NCI-H526 (cell line): Measurements from ENCODE around the gene MARK3.
"Not testable (repeated sequence)": the region's sequence is repeated elsewhere in the genome, so short reads cannot be mapped to it uniquely, and the experiment has no call there.

Experiments used
- DNase-seq, 2 experiments: peaks; one replicate each; lab custom pipeline; 2025; lab: John Stamatoyannopoulos, UW

MARK3 gene

DNA sequence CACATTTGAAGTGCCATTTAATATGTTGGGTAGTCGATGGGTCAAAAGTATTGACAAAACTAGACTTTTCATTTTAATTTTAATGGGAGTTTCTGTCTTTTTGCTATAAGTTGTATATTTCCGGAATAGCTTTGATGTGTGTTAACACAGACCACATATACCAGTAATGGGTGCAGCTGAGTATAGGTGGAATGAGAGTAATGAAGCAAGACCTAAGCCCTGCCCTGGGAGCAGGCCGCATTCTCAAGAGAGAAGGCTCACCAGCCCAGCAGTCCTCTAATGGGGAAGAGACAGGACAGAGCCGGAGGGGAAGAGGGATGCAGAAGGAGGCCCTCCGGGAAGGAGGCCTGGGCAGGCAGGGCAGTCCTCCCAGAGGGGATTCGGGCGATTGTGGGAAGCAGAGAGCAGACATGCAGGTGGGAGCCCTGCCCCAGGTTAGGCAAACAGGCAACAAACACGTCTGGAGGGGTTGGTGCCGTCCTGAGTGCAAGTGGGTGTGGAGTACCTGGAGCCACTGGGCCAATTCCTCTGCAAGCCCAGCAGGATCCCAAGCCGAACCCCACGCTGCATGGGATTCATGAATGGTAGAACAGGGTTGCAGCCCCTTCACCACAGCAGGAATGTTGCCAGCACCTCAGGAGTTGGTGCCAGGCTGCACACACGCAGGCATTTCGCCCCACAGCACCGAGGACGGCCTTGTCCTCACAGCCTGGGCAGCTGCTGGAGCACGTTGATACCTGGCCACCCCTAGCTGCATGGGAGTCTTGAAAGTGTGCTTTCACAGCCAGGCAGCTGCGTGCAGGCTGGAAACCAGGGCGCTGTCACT, 129.6 kb downstream of the MARK3 start:
- no peak for DNase-seq

DNA sequence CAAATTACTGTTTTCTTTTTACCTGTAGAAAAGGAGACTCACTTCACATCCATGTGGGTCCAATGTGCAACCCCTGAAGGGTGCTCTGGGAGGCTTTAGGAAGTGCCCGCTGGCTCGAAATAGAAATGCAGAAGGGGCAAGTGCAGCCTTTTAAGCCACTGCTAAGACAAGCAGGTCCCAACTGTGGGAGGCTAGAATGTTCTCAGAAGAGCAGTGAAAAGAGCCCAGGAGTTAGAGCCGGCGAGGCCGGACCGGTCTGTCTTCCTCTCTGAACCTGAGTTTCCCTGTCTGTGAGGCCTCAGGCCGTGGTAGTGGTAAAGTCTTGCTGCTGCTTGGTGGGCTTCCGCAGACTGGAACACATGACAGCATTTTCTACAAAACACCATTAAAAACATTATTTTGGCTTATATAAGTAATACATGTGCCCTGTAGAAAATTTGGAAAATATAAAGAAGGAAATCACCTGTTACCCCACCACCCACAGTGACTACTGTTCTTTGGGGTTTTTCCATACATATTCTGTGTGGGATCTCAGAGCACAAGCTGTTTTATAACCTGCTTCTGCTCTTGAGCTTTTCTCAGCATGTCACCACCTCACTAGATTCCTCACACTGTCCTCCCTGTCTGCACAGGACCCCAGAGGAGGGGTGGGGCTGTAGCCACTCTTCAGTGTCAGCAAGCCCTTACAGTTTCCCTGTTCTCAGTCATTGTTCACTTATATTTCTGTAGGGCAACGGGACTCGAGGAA, 131.4 kb downstream of the MARK3 start:
- no peak for DNase-seq

DNA sequence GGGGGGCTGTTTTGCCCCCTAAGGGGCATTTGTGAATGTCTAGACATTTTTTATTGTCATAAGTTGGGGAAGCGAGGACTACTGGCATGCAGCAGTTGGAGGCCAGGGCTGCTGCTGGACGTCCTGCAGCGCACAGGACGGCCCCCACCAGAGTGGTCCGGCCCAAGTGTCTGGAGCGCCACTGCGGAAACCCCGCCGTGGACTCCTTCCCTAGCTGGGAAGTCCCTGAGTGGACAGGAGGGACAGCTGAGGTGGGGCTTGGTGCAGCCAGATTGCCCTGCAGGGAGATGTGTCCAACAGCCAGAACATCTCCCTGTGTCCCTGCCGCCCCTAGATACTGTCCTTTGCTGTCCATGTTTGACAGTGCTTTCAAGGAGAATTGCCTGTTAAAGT, 132.0 kb downstream of the MARK3 start:
- no peak for DNase-seq

DNA sequence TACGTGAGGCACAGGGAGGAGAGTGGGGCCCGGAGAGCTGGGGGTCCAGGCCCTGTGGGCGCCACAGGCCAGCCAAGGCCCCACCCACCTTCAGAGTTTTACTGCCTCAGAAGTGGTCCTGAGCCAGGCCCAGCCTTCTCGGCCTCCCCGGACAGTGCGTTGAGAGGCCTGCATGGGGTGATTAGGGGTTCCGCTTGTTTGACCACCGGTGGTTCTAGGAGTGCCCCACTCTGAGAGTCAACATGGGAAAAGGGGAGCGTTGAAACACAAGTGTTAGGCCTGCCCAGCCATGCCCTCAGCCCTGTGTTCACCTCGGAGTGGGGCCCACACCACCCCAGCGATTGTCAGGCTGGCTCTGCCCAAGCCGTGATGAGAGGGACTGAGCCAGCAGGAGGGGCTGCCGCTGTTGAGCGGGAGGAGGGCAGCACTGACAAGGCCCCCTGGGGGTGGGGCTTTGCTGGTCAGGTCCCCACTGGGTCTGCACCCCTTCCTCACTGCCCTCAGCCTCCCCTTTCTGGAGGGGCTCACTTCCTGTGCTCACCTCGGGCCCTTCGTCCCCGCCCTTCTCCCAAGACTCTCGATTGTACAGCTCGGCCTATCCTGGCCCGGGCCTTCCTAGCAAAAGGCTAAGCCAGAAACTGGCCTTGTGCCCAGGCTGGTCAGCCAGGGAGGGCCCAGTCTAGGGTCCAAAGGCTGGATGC, 132.7 kb downstream of the MARK3 start:
- DNase-seq, result no peak

DNA sequence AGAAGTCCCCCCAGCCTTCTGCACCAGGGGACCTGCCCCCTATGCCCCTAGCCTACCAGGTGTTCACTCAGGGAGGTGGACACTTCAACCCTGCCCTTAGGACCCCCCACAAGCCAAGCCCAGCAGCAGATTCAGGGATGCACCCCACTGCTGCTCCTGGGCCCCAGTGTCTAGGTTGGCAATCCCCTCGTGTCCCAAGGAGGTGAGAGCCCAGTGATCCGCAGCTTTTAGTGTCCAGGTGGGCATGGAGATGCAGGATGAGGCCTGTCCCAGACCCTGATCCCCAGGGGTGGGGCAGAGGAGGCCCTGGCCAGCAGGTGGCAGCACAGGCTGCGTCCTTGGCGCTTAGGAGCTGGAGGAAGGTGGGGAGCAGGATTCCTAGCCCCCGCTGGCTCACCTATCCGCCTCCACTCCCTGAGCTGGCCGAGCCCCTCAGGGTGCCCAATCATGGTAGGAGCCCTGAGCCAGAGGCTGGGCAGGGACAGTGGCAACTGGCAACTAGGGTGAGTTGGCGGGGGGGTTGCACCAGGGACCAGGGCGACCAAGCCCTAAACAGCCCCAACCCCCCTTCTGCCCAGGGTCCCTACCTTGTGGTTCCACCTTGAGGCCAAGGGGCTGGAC, 133.3 kb downstream of the MARK3 start:
- DNase-seq, result peak in 1 of 2 experiments; percentile 80

DNA sequence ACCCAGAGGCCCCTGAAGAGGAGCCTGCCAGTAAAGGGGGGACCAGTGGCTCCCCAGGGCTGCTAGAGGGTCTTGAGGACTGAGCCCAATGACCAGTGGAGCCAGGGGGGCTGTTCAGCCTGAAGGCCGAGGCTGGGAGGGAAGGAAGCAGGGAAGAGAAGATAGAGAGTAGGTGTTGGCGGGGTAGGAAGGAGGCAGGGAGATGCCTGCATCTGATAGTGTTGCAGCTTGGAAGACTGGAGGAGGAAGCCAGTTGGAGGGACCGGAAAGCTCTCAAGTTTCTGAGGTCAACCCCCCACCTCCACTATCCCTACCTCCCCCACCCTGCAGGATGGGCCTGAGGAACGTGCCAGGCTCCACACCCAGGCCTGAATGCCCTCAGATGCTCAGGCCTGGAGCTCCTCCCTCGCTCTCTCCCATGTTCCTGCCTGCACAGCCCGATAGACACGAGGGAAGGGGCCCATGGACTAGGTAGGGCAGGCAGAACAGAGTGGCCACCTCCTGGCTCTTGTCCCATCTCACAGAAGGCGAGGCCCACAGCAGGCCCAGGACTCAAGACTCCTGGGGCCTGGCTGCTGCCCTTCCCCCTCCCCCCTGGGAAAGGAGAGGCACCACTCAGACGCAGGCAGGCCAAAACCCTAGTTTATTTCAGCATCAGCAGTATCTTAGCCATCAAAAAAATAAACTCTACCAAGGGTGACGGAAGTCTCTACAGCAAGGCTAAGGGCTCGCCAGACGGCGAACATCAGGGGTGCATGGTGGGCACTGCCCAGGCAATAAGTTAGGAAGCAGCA, 134.0 kb downstream of the MARK3 start:
- no peak for DNase-seq

DNA sequence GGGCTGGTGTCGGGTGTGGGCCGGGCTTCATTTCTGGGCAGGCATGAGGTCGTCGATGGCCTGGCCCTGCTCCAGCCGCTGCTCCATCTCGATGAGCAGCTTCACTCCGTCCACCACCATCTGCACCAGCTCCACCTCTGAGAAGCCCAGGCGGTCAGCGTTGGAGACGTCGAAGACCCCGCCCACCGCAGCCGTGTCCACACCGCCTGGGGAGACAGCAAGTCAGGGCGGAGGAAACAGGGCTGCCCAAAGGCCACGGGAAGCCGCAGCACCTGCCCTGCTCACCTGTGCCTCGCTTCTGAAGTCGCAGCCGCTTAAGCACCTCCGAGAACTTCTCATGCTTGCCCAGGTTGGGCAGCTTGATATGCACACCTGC, 134.6 kb downstream of the MARK3 start:
- DNase-seq, result peak in 1 of 2 experiments; percentile 24

DNA sequence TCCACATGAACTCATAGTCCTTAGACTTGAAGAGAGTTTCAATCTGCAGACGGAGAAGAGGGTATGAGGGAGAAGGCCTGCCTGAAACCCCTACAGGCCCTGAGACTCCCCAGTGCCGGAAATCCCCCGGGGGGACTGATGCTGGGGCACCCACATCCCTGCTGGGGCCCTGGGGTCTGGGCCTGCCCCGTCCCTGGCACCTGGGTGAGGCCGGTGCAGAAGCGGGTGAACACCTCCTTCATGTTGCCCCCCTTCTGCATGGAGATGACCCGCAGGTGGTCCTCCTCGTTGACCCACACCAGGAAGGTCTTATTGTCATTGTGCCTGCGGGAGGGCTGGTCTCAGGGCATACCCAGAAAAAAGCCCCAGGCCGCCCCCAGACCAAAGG, 135.0 kb downstream of the MARK3 start:
- DNase-seq, result no peak

DNA sequence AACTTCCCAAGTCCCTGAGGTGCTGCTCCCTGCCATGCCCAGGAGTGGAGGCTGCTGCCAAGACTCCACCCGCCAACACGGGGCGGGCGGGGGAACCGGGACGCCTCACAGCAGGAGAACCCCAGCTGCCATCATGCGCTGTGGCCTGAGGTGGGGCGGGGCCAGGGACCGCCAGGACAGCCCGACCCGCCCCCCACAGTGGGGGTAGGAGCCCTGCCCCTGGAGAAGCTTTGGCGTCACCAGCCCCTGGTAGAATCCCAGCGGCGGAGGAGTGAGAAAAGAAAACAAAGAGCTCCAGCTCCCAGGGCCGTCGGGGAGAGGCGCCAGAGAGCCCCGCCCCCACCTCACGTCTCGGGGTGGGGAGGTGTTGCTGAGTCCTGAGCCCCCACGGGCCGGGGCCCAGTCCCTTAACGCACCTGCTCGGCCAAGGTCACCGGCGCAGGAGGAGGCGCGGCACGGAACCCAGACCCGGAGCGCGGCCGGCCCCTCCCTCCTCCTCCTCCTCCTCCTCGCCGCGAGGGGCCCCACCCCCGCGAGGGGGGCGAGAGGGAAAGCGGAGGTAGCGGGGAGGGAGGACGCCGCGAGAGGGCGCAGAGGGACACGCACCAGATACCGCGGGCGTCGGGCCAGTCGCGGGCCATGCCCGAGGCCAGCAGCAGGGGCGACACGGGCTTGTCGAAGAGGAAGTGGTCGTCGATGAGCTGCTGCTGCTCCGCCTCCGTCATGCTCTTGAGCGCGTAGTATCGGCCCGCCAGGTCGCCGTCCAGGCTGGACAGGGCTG, 135.6 kb downstream of the MARK3 start:
- peak; percentile 76 to 89 for DNase-seq

DNA sequence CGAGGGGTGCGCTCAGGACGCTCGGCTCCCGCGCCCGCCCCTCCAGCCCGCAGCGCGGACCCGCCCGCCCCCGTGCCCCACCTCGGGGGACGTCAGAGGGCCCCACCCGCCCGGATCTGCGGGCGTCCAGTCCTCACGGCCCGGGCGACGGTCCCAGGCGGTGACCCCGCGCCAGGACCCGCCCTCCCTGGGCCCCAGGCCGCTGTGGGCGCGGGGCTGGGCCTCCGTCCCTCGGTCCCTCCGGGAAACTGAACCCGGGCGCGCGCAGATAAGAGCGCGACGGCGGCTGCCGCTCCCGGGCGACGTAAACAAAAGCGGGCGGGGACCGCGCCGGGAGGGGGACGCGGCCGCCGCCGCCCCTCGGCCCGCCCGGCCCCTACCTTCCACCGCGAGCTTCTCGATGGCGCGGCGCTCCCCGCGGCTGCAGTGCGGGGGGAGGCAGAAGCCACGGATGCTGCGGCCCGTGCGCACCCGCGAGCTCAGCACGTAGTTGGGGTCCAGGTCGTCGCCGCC, 136.3 kb downstream of the MARK3 start:
- peak in 1 of 2 experiments; percentile 60 for DNase-seq

DNA sequence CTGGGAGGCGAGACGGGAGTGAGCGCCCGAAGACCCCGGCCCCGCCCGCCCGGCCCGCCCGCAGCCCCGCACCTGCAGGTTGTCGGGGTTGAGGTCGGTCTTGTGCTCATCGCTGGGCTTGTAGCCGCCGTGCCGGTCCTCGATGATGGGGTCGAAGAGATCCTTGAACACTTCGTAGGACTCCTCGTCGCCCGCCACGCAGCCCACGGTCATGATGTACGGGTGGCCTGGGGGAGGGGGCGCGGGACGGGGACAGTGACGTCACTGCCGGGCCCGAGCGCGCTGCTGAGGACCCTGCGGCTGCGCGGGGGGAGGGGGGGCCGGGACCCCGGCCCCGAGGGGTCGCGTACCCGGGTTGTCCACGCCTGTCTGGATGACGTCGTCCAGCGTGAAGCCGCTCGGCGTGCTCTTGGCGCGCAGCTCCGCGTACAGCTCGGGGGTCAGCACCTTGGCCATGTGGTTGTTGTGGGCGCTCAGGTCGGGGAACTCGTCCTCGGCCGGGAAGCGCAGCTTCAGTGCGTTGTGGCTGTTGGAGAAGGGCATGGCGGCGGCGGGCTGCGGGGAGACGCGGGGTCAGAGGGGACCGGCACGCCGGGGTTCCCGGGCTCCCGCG, 136.8 kb downstream of the MARK3 start:
- peak in 1 of 2 experiments; percentile 73 for DNase-seq

DNA sequence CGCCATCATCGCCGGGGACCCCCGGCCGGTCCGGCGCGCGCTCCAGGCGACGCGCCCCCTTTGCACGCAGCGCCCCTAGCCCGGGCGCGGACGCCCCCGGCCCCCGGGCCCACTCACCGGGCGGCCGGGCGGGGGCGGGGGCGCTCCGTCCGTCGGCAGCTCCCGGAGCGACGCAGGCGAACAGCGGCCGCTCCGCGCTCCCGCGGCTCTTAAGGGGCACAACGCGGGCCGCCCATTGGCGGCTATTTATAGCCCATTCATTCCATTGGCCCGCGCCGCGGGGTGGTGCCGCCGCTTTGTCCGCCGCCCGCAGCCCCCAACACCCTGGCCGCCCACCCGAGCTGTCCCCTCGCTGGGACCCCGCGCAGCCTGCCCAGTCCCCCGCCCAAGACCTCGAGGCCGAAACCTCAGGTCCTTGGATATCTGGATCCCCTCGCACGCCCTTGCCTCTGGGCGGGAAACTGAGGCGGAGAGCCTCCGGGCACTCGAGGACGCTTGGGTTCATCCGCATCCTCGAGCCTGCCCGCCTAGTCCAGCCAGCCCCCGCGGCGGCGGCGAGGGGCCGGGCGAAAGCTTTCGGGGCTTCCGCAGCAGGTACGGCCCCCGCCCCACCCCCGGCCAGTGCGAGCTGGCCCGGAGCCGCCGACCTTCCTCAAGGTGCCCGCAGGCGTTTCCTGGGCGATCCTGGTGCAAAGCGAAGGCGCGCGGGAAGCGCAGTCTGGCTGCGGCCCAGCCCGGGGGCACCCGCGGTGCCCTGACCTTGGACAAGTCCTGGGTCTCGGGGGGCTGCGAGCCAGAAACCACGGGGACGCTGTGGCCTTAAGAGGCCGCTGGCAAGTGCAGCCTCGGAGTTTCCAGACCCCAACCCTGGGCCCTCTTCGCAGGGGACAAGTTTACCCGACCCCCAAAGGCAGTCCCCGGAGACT, 137.7 kb downstream of the MARK3 start, which contains the start of gene CKB:
CKB (minus strand) TSS at position 182 of the 926 bp plus-strand sequence. CDS start 337 bp downstream, outside the sequence.
- peak in 1 of 2 experiments; percentile 91 for DNase-seq

DNA sequence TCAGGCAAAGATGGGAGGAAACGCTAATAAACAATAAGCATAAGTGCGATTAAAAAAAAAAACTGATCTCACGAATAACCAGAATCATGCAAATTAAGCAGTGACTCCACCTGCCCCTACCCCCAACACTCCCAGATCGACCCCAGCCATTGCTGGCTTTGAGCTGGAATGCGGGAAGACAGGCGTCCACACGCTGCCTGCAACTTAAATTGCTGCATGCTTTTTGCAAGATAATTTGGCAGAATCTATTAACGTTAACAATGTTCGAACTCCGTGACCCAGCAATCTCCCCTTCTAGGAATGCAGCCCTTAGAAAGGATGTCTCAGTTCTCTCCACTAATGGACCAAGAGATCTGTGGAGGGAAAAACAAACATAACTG, 138.3 kb downstream of the MARK3 start:
- no peak for DNase-seq

DNA sequence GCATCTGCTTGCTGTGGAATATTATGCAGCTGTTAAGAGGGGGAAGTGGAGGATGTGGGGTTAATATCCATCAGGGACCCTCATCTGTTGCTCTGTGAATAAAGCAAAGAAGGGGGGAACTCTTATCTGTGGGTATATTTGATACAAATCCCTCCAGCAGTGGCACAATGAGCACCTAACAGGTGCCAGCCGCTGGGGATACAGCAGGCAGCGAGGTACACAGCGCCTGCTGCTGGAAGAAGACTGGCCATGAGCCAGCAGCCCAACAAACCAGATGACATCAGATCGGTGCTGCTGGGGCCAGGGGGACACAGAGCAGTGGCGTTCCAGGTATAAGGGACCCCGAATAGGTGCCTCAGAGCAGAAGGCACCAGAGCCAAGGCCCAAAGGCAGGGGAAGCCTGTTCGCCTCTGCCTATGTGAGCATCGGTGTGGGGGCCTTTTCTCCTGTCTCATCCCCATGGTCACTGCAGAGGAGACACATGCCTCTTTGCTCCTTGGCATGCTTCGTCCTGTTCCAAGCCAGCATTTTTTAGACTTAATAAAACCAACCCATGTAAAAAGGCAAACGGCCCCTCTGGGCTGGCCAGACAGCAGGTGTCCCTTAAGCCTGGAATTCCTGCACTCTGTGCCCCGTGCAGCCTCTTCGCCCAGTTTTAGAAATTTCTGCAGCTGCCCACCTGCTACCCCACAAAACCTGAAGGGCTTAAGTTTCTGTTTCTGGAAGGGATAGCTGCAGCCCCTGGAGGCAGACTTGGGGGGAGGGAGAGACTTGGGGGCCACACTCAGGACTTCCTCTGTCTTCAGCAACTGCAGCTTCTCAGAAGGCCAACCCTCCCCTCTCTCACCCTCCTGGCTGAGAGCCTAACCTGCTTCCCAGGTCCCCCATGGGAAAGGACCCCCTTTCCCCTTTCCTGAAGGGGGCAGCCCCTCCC, 139.1 kb downstream of the MARK3 start:
- DNase-seq, result peak in 1 of 2 experiments; percentile 36

DNA sequence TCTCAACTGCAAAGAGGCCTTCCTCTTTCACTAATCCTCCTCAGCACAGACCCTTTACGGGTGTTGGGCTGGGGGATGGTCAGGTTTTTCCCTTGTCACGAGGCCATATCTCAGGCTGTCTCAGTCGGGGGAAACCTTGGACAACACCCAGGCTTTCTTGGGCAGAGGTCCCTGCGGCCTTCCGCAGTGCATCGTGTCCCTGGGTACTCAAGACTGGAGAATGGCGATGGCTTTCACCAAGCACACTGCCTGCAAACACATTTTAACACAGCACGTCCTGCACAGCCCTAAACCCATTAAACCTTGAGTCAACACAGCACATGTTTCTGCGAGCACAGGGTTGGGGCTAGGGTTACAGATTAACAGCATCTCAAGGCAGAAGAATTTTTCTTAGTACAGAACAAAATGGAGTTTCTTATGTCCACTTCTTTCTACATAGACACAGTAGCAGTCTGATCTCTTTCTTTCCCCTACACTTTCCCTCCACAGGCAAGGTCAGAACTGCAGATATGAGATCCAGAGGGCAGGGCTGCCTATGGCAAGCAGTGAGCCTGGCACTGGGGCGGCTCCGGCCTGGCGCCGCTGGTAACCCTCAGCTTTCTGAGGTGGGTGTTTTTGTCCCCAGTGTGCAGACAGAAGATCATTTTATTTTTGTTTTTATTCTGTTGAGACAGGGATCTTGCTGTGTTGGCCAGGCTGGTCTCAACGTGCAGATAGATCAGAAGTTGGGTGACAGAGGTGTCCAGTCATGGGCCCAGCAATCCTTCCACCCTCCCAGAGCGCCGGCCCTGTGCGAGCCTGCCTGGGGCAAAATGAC, 140.4 kb downstream of the MARK3 start:
- DNase-seq, result not testable (repeated sequence)

DNA sequence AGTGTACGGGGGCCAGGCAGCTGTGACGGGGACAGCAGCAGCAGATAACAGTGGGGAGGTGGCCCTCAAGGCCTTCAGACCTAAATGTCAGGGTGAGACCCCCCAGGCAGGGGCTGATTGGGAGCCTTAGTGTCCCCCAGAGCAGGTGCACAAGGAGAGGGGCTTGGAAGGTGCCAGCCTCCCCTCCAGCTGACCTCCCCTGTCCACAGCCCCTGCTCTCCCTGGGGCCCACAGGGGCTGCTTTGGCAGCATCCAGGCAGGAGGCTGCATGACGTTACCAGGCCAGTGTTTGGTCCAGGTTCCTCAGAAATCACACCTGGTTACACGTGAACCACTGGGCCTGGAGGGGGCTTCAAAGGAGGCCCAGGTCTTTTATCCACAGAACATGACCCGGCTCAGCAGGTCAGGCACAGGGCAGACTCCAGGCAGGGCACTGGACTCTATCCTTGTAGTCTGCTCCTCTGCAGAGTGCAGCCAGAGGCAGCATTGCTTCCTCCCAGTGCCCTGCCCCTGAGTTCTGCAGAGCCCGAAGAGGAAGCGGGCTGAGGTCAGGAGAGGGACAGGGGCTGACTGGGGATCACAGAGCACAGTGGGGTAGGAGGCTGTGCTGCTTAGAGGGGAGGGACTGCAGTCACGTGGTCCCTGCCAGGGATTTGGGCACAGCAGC, 141.2 kb downstream of the MARK3 start:
- no peak for DNase-seq
